Neural cell (in vitro differentiated cells): ENCODE data around the gene ITK. TPM values are rescaled to one million over a fixed set of nuclear protein-coding genes. Genes with fewer than 3 reads are reported as not detected.

Experiments used
- H2AFZ ChIP-seq: fragments of 200-600, 300-800 bp; sonication (generic), shearing (Covaris generic); 2 replicates; pipeline ENCODE4 v1.6.0; 2014; ENCODE audit warnings: low read depth, mild to moderate bottlenecking, antibody characterized with exemption, low read length, moderate library complexity
- H3F3A ChIP-seq: fragments of 200-600 bp; shearing (Covaris generic); 2 replicates; pipeline ENCODE4 v1.6.1; 2016; ENCODE audit warnings: mild to moderate bottlenecking, moderate library complexity, mixed read lengths, antibody characterized with exemption, low read length; ENCODE audit not compliant: insufficient read depth, poor library complexity, severe bottlenecking
- H3K27ac ChIP-seq: fragments of 200-600, 300-800 bp; sonication (generic), shearing (Covaris generic); 2 replicates; pipeline ENCODE4 v1.5.1; 2014; ENCODE audit warnings: mild to moderate bottlenecking, low read length, moderate library complexity
- H3K27me3 ChIP-seq: fragments of 300-800, 200-600 bp; sonication (generic), shearing (Covaris generic); 2 replicates; pipeline ENCODE4 v1.6.0; 2014; ENCODE audit warnings: mild to moderate bottlenecking, low read depth, low read length, moderate library complexity; ENCODE audit not compliant: insufficient read depth
- H3K36me3 ChIP-seq: fragments of 300-800, 200-600 bp; sonication (generic), shearing (Covaris generic); 2 replicates; pipeline ENCODE4 v1.5.1; 2014; ENCODE audit warnings: mild to moderate bottlenecking, antibody characterized with exemption, low read length, moderate library complexity; ENCODE audit not compliant: insufficient read depth
- H3K4me2 ChIP-seq: fragments of 300-800, 200-600 bp; sonication (generic), shearing (Covaris generic); 2 replicates; pipeline ENCODE4 v1.6.0; 2014; ENCODE audit warnings: mild to moderate bottlenecking, low read length
- H3K4me3 ChIP-seq: fragments of 300-800, 200-600 bp; sonication (generic), shearing (Covaris generic); 2 replicates; pipeline ENCODE4 v1.5.1; 2014; ENCODE audit warnings: mild to moderate bottlenecking, low read length, moderate library complexity
- H3K79me2 ChIP-seq: fragments of 200-600 bp; shearing (Covaris generic); replicated peaks from 2 replicates; pipeline ENCODE4 v1.6.0; 2014; ENCODE audit warnings: mild to moderate bottlenecking, low read length, moderate library complexity; ENCODE audit not compliant: insufficient read depth
- H3K9ac ChIP-seq: fragments of 300-800, 200-600 bp; sonication (generic), shearing (Covaris generic); 2 replicates; pipeline ENCODE4 v1.6.1; 2016; ENCODE audit warnings: mild to moderate bottlenecking, low read length, mixed read lengths
- H3K9me2 ChIP-seq: fragments of 200-600 bp; shearing (Covaris generic); 2 replicates; pipeline ENCODE4 v1.6.1; 2016; ENCODE audit warnings: mild to moderate bottlenecking, low read length, mixed read lengths; ENCODE audit not compliant: insufficient read depth
- H3K9me3 ChIP-seq: fragments of 200-600, 300-800 bp; sonication (generic), shearing (Covaris generic); 2 replicates; pipeline ENCODE4 v1.6.1; 2016; ENCODE audit warnings: mild to moderate bottlenecking, mixed run types, low read length, moderate library complexity, mixed read lengths
- H4K20me1 ChIP-seq: fragments of 200-600 bp; shearing (Covaris generic); 2 replicates; pipeline ENCODE4 v1.6.1; 2016; ENCODE audit warnings: mild to moderate bottlenecking, mixed run types; ENCODE audit not compliant: insufficient read depth
- CTCF ChIP-seq: fragments of 450-650 bp; IDR thresholded peaks from 2 replicates; pipeline ENCODE4 v1.5.1; 2014; ENCODE audit warnings: antibody characterized with exemption, mild to moderate bottlenecking, moderate library complexity; ENCODE audit not compliant: poor library complexity, severe bottlenecking
- EP300 ChIP-seq: fragments of 450-650 bp; conservative IDR thresholded peaks from 2 replicates; pipeline ENCODE4 v1.6.1; 2014; ENCODE audit warnings: antibody characterized with exemption, mild to moderate bottlenecking, moderate library complexity; ENCODE audit not compliant: poor library complexity, severe bottlenecking
- EZH2 ChIP-seq: fragments of 200-600, 300-800 bp; shearing (Covaris generic), sonication (generic); IDR thresholded peaks from 2 replicates; pipeline ENCODE4 v1.6.1; 2014; ENCODE audit warnings: antibody characterized with exemption, low read length, borderline replicate concordance, mild to moderate bottlenecking; ENCODE audit not compliant: insufficient read depth, poor library complexity, severe bottlenecking
- MXI1 ChIP-seq: fragments of 450-650 bp; conservative IDR thresholded peaks from 2 replicates; pipeline ENCODE4 v1.6.1; 2014; ENCODE audit warnings: antibody characterized with exemption, mild to moderate bottlenecking; ENCODE audit not compliant: poor library complexity, severe bottlenecking
- POLR2AphosphoS5 ChIP-seq: IDR thresholded peaks from 2 replicates; pipeline ENCODE4 v1.6.1; 2012
- RAD21 ChIP-seq: fragments of 450-650 bp; conservative IDR thresholded peaks from 2 replicates; pipeline ENCODE4 v1.6.1; 2014; ENCODE audit warnings: antibody characterized with exemption, mild to moderate bottlenecking, moderate library complexity
- REST ChIP-seq: IDR thresholded peaks from 2 replicates; pipeline ENCODE4 v1.6.1; 2012; ENCODE audit warnings: borderline replicate concordance
- SMC3 ChIP-seq: fragments of 450-650 bp; conservative IDR thresholded peaks from 2 replicates; pipeline ENCODE4 v1.6.1; 2014; ENCODE audit warnings: antibody characterized with exemption, mild to moderate bottlenecking, moderate library complexity; ENCODE audit not compliant: poor library complexity
- TAF1 ChIP-seq: IDR thresholded peaks from 2 replicates; pipeline ENCODE4 v1.6.1; 2012; ENCODE audit warnings: low read depth
- polyA minus RNA-seq: library from RNA; depleted of rRNA, polyadenylated mRNA; stranded (reverse); fragments of >200 nt; gene quantifications from 2 replicates; pipeline ENCODE4 v1.2.3, GENCODE V29; 2014
- polyA plus RNA-seq: library from polyadenylated mRNA; depleted of rRNA; stranded (reverse); fragments of >200 nt; gene quantifications from 2 replicates; pipeline ENCODE4 v1.2.3, GENCODE V29; 2014

ITK gene
- polyA plus RNA-seq (not detected in 2 replicates), polyA minus RNA-seq (not detected in 2 replicates)

DNA sequence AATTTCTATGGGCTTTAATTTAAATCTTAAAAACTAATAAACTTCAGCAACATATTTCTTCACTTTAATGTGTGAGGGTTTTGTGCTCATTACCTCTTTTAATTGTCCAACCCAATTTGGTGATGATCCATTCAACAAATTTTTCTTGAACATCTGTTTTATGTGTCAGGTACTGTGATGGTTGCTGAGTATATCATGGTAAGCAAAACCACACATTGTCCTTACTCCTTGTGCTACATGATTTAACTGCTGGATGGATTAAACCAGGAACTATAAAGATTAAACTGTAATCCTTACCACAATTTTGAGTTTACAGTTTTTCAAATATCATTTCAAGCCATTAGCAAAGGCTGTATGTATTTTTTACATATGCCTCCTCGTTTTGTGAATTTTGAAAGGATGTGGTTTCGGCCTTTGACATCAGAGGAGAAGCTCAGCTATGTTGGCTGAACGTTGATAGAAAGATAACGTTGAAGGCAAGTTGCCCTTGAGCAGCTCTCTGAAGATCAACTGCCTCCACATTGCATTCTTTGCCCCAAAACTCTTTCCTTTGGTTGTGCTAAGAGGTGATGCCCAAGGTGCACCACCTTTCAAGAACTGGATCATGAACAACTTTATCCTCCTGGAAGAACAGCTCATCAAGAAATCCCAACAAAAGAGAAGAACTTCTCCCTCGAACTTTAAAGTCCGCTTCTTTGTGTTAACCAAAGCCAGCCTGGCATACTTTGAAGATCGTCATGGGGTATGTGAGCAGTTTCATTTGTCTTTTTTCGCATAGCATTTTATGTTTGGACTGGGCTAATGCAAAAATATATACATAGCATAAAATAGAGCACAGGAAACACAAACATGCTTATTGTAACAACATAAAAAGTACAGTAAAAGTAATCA is at the start of gene ITK:
TSS of gene ITK (plus strand) at position 467 of the 891 bp plus-strand sequence. CDS start at position 605, 138 bp downstream.
- Histone ChIP-seq H3K36me3 (no peaks in the 10 kb centered on the region), H3K4me2 (no peak within 1 kb of the TSS), H3K4me3 (no peak within 1 kb of the TSS), H3K79me2 (no peaks in the 10 kb centered on the region), H2AFZ (no peak within 1 kb of the TSS), H3K9me3 (no peaks in the 10 kb centered on the region), H4K20me1 (no peaks in the 10 kb centered on the region), H3F3A (no peaks in the 10 kb centered on the region), H3K9ac (no peak within 1 kb of the TSS), H3K27me3 (no peaks in the 10 kb centered on the region), H3K27ac (no peak within 1 kb of the TSS), H3K9me2 (no peaks in the 10 kb centered on the region)
- no peak for TF ChIP-seq EP300
- TF ChIP-seq TAF1 = no peak
- TF ChIP-seq RAD21 = no peak
- TF ChIP-seq MXI1 = no peak
- no peak for TF ChIP-seq REST
- no peak for TF ChIP-seq EZH2
- TF ChIP-seq POLR2AphosphoS5 = no peak
- TF ChIP-seq CTCF = no peak
- TF ChIP-seq SMC3 = no peak

GRCh38 chr5:157130925-157131324 is 49.7 kb upstream of the ITK start:
- Histone ChIP-seq H3K9me2 (no peaks in the 10 kb centered on the region), H3K27me3 (no peaks in the 10 kb centered on the region), H3K4me3 (no peak overlapping the region), H3K9me3 (no peaks in the 10 kb centered on the region), H3K79me2 (no peaks in the 10 kb centered on the region), H3K4me2 (no peak overlapping the region), H3K36me3 (no peaks in the 10 kb centered on the region), H4K20me1 (no peaks in the 10 kb centered on the region), H3K9ac (no peak overlapping the region), H2AFZ (no peak overlapping the region), H3K27ac (no peak overlapping the region), H3F3A (no peaks in the 10 kb centered on the region)
- TF ChIP-seq EZH2 (no peak), POLR2AphosphoS5 (no peak), CTCF (no peak), MXI1 (no peak), SMC3 (no peak)
